A549 treated with DMSO at 1 μM for 4 hours (cell line): ENCODE data around the gene ADCK2. TPM values are rescaled to one million over a fixed set of nuclear protein-coding genes. Genes with fewer than 3 reads are reported as not detected.

ENCODE experiments used
- total RNA-seq: library from RNA; stranded (reverse); fragments of 200-300 nt; extraction: Qiagen RNA extraction; gene quantifications from 5 replicates; pipeline ENCODE4 v1.2.3, GENCODE V29; 2022; ENCODE audit warnings: low read depth

The ADCK2 gene
- 14.3 to 19.5 TPM (median 18.0 TPM) in 5 replicates for total RNA-seq

GRCh38 chr7:140672382-140673062 is at the start of gene ADCK2:
Gene ADCK2, plus strand, starts transcription at chr7:140672945. Its CDS starts 386 bp downstream, at chr7:140673331.

GRCh38 chr7:140640727-140641523 is 31.8 kb upstream of the ADCK2 start, which contains the start of gene DENND2A:
Gene DENND2A, minus strand, starts transcription at chr7:140640813. Its CDS starts 38,416 bp downstream, at chr7:140602397.

GRCh38 chr7:140696680-140697446 is 24.1 kb downstream of the ADCK2 start, which contains the start of gene NDUFB2:
Gene NDUFB2, plus strand, starts transcription at chr7:140696708. Its CDS starts 37 bp downstream, at chr7:140696745.

Other genes with a start within 250 kb of the ADCK2 start
- gene MKRN1, start 193.4 kb upstream of the ADCK2 start, total RNA-seq = 55.3 to 62.7 TPM (median 60.1 TPM) in 5 replicates
- 0.24 to 0.42 TPM (median 0.35 TPM) in 5 replicates for gene DENND2A, start 32.1 kb upstream of the ADCK2 start, total RNA-seq
- 359 to 386 TPM (median 368 TPM) in 5 replicates for gene NDUFB2, start 23.8 kb downstream of the ADCK2 start, total RNA-seq